Measurements from ENCODE around the gene ZDHHC9. TPM values are rescaled to one million over a fixed set of nuclear protein-coding genes. Genes with fewer than 3 reads are reported as not detected.
"Not testable (repeated sequence)": the region's sequence is repeated elsewhere in the genome, so short reads cannot be mapped to it uniquely, and the experiment has no call there.

The ZDHHC9 gene
- total RNA-seq, 1 experiment from 2014 or later: 17.1 TPM

- Histone ChIP-seq H3K27ac (ENCODE audit: low read depth, low read length, poor library complexity, severe bottlenecking) (no peak overlapping the region), H3K4me1 (ENCODE audit: insufficient read depth, low read length, poor library complexity, severe bottlenecking) (no peaks in the 10 kb centered on the region), H3K4me3 (ENCODE audit: low read depth, low read length, poor library complexity, severe bottlenecking) (no peak overlapping the region), H3K27me3 (replicated peaks; ENCODE audit: insufficient read depth, low read depth, low read length, poor library complexity) (no peaks in the 10 kb centered on the region), H3K9me3 (ENCODE audit: low read depth, low read length, poor library complexity, severe bottlenecking) (no peaks in the 10 kb centered on the region), H3K36me3 (ENCODE audit: insufficient read depth, low read length, poor library complexity, severe bottlenecking) (no peaks in the 10 kb centered on the region)
- intact Hi-C loops (cut with micrococcal nuclease; ENCODE audit: unreplicated experiment): no loop called here
- POLR2A ChIA-PET (ENCODE audit: low non-redundant PET): no interaction called here
- DNase-seq (ENCODE audit: low spot score): no peak
- no peak for TF ChIP-seq EZH2 (IDR thresholded peaks at IDR 0.05; ENCODE audit: borderline replicate concordance, low read depth, low read length, poor library complexity, severe bottlenecking)
- TF ChIP-seq CTCF (conservative IDR thresholded peaks at IDR 0.05; ENCODE audit: low read depth, low read length): no peak
- BruUV-seq (replicated peaks): no TSS peak
- CTCF ChIA-PET: no interaction called here
Observed at GRCh38 chrX:129875669-129876068, 32.0 kb upstream of the ZDHHC9 start.

DNA sequence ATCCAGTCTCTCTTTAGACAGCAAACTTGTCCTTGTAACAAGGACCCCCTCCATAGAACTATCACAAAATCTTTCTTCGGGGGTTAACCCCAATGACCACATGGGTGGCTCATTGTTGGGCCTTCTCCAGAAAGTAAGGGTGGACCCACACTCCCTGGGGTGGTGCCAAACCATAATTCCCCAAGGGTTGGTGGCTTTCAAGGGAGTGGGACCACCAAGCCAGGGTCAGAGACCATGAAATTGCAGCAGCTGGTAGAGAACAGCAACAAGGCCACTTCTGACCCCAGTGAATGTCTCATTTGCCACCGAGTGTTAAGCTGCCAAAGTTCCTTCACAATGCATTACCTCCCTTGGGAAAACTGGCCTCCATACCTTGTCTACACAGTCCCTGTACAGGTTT lies 28.8 kb upstream of the ZDHHC9 start:
- TF ChIP-seq CTCF (conservative IDR thresholded peaks at IDR 0.05; ENCODE audit: low read depth, low read length): no peak
- TF ChIP-seq EZH2 (IDR thresholded peaks at IDR 0.05; ENCODE audit: borderline replicate concordance, low read depth, low read length, poor library complexity, severe bottlenecking): no peak
- intact Hi-C loops (cut with micrococcal nuclease; ENCODE audit: unreplicated experiment): no loop called here
- H3K27me3 ChIP-seq (replicated peaks; ENCODE audit: insufficient read depth, low read depth, low read length, poor library complexity): no peaks in the 10 kb centered on the region
- BruUV-seq (replicated peaks): no TSS peak
- ChIA-PET CTCF (no interaction called here), POLR2A (ENCODE audit: low non-redundant PET) (no interaction called here)
- no peaks in the 10 kb centered on the region for H3K4me1 ChIP-seq (ENCODE audit: insufficient read depth, low read length, poor library complexity, severe bottlenecking)
- no peak overlapping the region for H3K4me3 ChIP-seq (ENCODE audit: low read depth, low read length, poor library complexity, severe bottlenecking)
- H3K27ac ChIP-seq (ENCODE audit: low read depth, low read length, poor library complexity, severe bottlenecking): no peak overlapping the region
- H3K36me3 ChIP-seq (ENCODE audit: insufficient read depth, low read length, poor library complexity, severe bottlenecking): no peaks in the 10 kb centered on the region
- DNase-seq (ENCODE audit: low spot score): no peak
- no peaks in the 10 kb centered on the region for H3K9me3 ChIP-seq (ENCODE audit: low read depth, low read length, poor library complexity, severe bottlenecking)

DNA sequence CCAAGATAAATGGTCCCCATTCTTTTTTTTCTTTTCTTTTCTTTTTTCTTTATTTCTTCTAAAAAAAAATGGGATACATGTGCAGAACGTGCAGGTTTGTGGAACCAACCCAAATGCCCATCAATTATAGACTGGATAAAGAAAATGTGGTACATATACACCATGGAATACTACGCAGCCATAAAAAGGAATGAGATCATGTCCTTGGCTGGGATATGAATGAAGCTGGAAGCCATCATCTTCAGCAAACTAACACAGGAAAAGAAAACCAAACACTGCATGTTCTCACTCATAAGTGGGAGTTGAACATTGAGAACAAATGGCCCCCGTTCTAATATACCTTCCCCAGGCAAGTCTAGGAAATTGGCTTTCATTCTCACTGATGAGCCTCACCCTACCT lies 22.6 kb upstream of the ZDHHC9 start:
- H3K4me3 ChIP-seq (ENCODE audit: low read depth, low read length, poor library complexity, severe bottlenecking); H3K9me3 ChIP-seq (ENCODE audit: low read depth, low read length, poor library complexity, severe bottlenecking); H3K4me1 ChIP-seq (ENCODE audit: insufficient read depth, low read length, poor library complexity, severe bottlenecking); POLR2A ChIA-PET (ENCODE audit: low non-redundant PET); BruUV-seq (replicated peaks); H3K27ac ChIP-seq (ENCODE audit: low read depth, low read length, poor library complexity, severe bottlenecking); DNase-seq (ENCODE audit: low spot score); H3K27me3 ChIP-seq (replicated peaks; ENCODE audit: insufficient read depth, low read depth, low read length, poor library complexity); intact Hi-C loops (cut with micrococcal nuclease; ENCODE audit: unreplicated experiment); CTCF ChIA-PET; H3K36me3 ChIP-seq (ENCODE audit: insufficient read depth, low read length, poor library complexity, severe bottlenecking): not testable (repeated sequence)

DNA sequence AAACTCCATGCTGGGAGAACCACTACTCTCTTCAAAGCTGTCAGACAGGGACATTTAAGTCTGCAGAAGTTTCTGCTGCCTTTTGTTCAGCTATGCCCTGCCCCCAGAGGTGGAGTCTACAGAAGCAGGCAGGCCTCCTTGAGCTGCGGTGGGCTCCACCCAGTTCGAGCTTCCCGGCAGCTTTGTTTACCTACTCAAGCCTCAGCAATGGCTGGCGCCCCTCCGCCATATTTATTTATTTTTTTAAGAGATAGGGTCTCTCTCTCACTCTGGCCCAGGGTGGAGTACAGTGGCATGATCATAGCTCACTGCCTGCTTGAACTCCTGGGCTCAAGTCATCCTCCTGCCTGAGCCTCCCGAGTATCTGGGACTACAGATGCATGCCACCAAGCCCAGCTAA lies 15.4 kb upstream of the ZDHHC9 start:
- CTCF ChIA-PET; H3K36me3 ChIP-seq (ENCODE audit: insufficient read depth, low read length, poor library complexity, severe bottlenecking); H3K27ac ChIP-seq (ENCODE audit: low read depth, low read length, poor library complexity, severe bottlenecking); POLR2A ChIA-PET (ENCODE audit: low non-redundant PET); DNase-seq (ENCODE audit: low spot score); H3K9me3 ChIP-seq (ENCODE audit: low read depth, low read length, poor library complexity, severe bottlenecking); H3K4me1 ChIP-seq (ENCODE audit: insufficient read depth, low read length, poor library complexity, severe bottlenecking); BruUV-seq (replicated peaks); intact Hi-C loops (cut with micrococcal nuclease; ENCODE audit: unreplicated experiment); H3K27me3 ChIP-seq (replicated peaks; ENCODE audit: insufficient read depth, low read depth, low read length, poor library complexity); H3K4me3 ChIP-seq (ENCODE audit: low read depth, low read length, poor library complexity, severe bottlenecking): not testable (repeated sequence)

GRCh38 chrX:129851825-129852224 lies 8.1 kb upstream of the ZDHHC9 start:
- DNase-seq (ENCODE audit: low spot score); BruUV-seq (replicated peaks); H3K4me3 ChIP-seq (ENCODE audit: low read depth, low read length, poor library complexity, severe bottlenecking); H3K4me1 ChIP-seq (ENCODE audit: insufficient read depth, low read length, poor library complexity, severe bottlenecking); CTCF ChIA-PET; H3K27me3 ChIP-seq (replicated peaks; ENCODE audit: insufficient read depth, low read depth, low read length, poor library complexity); H3K36me3 ChIP-seq (ENCODE audit: insufficient read depth, low read length, poor library complexity, severe bottlenecking); H3K27ac ChIP-seq (ENCODE audit: low read depth, low read length, poor library complexity, severe bottlenecking); H3K9me3 ChIP-seq (ENCODE audit: low read depth, low read length, poor library complexity, severe bottlenecking); intact Hi-C loops (cut with micrococcal nuclease; ENCODE audit: unreplicated experiment); POLR2A ChIA-PET (ENCODE audit: low non-redundant PET): not testable (repeated sequence)
